HCT116 (cell line): Measurements from ENCODE around the gene DRAP1. TPM values are rescaled to one million over a fixed set of nuclear protein-coding genes. Genes with fewer than 3 reads are reported as not detected.

ENCODE experiments used
- ATAC-seq: fragments of 200-7000 bp; cut with Tn5 transposase; 2 replicates; pipeline ENCODE4 v1.9.1; 2020; ENCODE audit warnings: mild to moderate bottlenecking, moderate library complexity
- BruUV-seq: library from RNA; stranded (reverse); fragments of 400-500 nt; replicated peaks from 2 replicates; lab custom pipeline; 2021; lab: Mats Ljungman, UMichigan
- CTCF ChIA-PET: fragments of 300-600 bp; sonication (Branson Sonifier 250); formaldehyde crosslinking; loops from one replicate; lab custom pipeline; 2021; ENCODE audit warnings: antibody characterized with exemption; lab: Charles Lee
- POLR2A ChIA-PET: fragments of 300-600, 350-600 bp; sonication (Branson Sonifier 250); formaldehyde crosslinking; loops from one replicate; lab custom pipeline; 2021; ENCODE audit warnings: antibody characterized with exemption; lab: Charles Lee
- RAD21 ChIA-PET, 2 experiments: fragments of 300-600 bp; sonication (Branson Sonifier 250); formaldehyde crosslinking; loops; one replicate each; lab custom pipeline; 2023; ENCODE audit warnings: low total read pairs in 2 of 2; ENCODE audit not compliant: uncharacterized antibody in 2 of 2, unreplicated experiment in 2 of 2, low non-redundant PET in 1 of 2; lab: Charles Lee
- DNase-seq: peaks from one replicate; pipeline ENCODE4 v3.0.0-alpha.2; 2010; ENCODE audit warnings: low read depth, low spot score
- H2AFZ ChIP-seq: fragments of 200-600 bp; shearing (Covaris generic), sonication (generic); 2 replicates; pipeline ENCODE4 v1.6.1; 2017; ENCODE audit warnings: low read depth, mixed run types, mixed read lengths, antibody characterized with exemption, low read length; ENCODE audit not compliant: poor library complexity, severe bottlenecking
- H3K27ac ChIP-seq: 2 replicates; pipeline ENCODE4 v1.5.1; 2012; ENCODE audit warnings: low read depth, low read length
- H3K27me3 ChIP-seq: fragments of 200-600 bp; sonication (generic); 2 replicates; pipeline ENCODE4 v1.6.1; 2016; ENCODE audit warnings: mixed run types, low read length, mixed read lengths; ENCODE audit not compliant: insufficient read depth
- H3K36me3 ChIP-seq, 2 experiments: fragments of 200-500 bp in 1 of 2; fragments of 200-600 bp in 1 of 2; sonication (Bioruptor generic) in 1 of 2; sonication (generic) in 1 of 2; 2 replicates each; pipeline versions ENCODE4 v1.5.1 to v1.6.1; 2014 to 2016; ENCODE audit warnings: low read length in 2 of 2, inconsistent platforms in 1 of 2, mixed read lengths in 1 of 2, mixed run types in 1 of 2; ENCODE audit not compliant: insufficient read depth in 2 of 2, control insufficient read depth in 1 of 2
- H3K4me1 ChIP-seq, 2 experiments: fragments of 200-600 bp in 1 of 2; sonication (generic) in 1 of 2; 2 replicates each; pipeline versions ENCODE4 v1.5.1 to v1.6.1; 2012 to 2017; ENCODE audit warnings: low read length in 2 of 2, inconsistent platforms in 1 of 2, mild to moderate bottlenecking in 1 of 2, mixed read lengths in 1 of 2, mixed run types in 1 of 2, moderate library complexity in 1 of 2; ENCODE audit not compliant: insufficient read depth in 2 of 2, control insufficient read depth in 1 of 2
- H3K4me2 ChIP-seq: fragments of 200-600 bp; sonication (generic); 2 replicates; pipeline ENCODE4 v1.6.1; 2017; ENCODE audit warnings: mixed run types, low read length, mixed read lengths
- H3K4me3 ChIP-seq, 2 experiments: fragments of 200-600 bp in 1 of 2; sonication (generic) in 1 of 2; replicated peaks in 1 of 2; 2 replicates each; pipeline ENCODE4 v1.5.1; 2011 to 2016; ENCODE audit warnings: low read length in 2 of 2, control low read depth in 1 of 2, low read depth in 1 of 2, mild to moderate bottlenecking in 1 of 2, mixed read lengths in 1 of 2, mixed run types in 1 of 2
- H3K79me2 ChIP-seq: fragments of 200-600 bp; sonication (generic); 2 replicates; pipeline ENCODE4 v1.6.1; 2017; ENCODE audit warnings: mild to moderate bottlenecking, mixed run types, low read length, moderate library complexity, mixed read lengths; ENCODE audit not compliant: insufficient read depth
- H3K9ac ChIP-seq: fragments of 200-600 bp; sonication (generic); 2 replicates; pipeline ENCODE4 v1.6.1; 2016; ENCODE audit warnings: low read length, mixed read lengths
- H3K9me2 ChIP-seq: fragments of 200-600 bp; sonication (generic), shearing (Covaris generic); 2 replicates; pipeline ENCODE4 v1.6.1; 2017; ENCODE audit warnings: mixed run types, mild to moderate bottlenecking, moderate library complexity; ENCODE audit not compliant: insufficient read depth
- H3K9me3 ChIP-seq, 2 experiments: fragments of 200-500 bp in 1 of 2; fragments of 200-600 bp in 1 of 2; sonication (Bioruptor generic) in 1 of 2; sonication (generic) in 1 of 2; 2 replicates each; pipeline ENCODE4 v1.6.1; 2014 to 2017; ENCODE audit warnings: low read length in 2 of 2, mixed read lengths in 2 of 2, inconsistent platforms in 1 of 2, low read depth in 1 of 2, mild to moderate bottlenecking in 1 of 2, mixed run types in 1 of 2, moderate library complexity in 1 of 2; ENCODE audit not compliant: control insufficient read depth in 1 of 2, insufficient read depth in 1 of 2
- H4K20me1 ChIP-seq: fragments of 200-600 bp; sonication (generic), shearing (Covaris generic); 2 replicates; pipeline ENCODE4 v1.6.1; 2017; ENCODE audit warnings: mixed run types, mild to moderate bottlenecking, moderate library complexity; ENCODE audit not compliant: insufficient read depth
- EGR1 ChIP-seq: IDR thresholded peaks from 2 replicates; pipeline ENCODE4 v1.6.1; 2012; ENCODE audit warnings: low read depth
- EZH2 ChIP-seq: fragments of 200-600 bp; sonication (generic); IDR thresholded peaks from 2 replicates; pipeline ENCODE4 v1.6.1; 2017; ENCODE audit warnings: antibody characterized with exemption, mixed run types
- FOSL1 ChIP-seq: IDR thresholded peaks from 2 replicates; pipeline ENCODE4 v1.6.1; 2012; ENCODE audit warnings: low read depth
- POLR2A ChIP-seq: IDR thresholded peaks from 2 replicates; pipeline ENCODE4 v1.7.0; 2011; ENCODE audit warnings: borderline replicate concordance; ENCODE audit not compliant: insufficient read depth, insufficient read length; ENCODE audit errors: extremely low read depth
- RAD21 ChIP-seq: IDR thresholded peaks from 2 replicates; pipeline ENCODE4 v1.6.1; 2012; ENCODE audit warnings: low read depth, mild to moderate bottlenecking
- SIN3A ChIP-seq: IDR thresholded peaks from 2 replicates; pipeline ENCODE4 v1.6.1; 2012; ENCODE audit warnings: low read depth
- YY1 ChIP-seq: IDR thresholded peaks from 2 replicates; pipeline ENCODE4 v1.6.1; 2011; ENCODE audit warnings: low read length, low read depth, moderate library complexity, mild to moderate bottlenecking; ENCODE audit not compliant: insufficient replicate concordance; ENCODE audit errors: extremely low read depth
- ZNF274 ChIP-seq: fragments of 200-500 bp; sonication (Bioruptor generic); IDR thresholded peaks from 2 replicates; pipeline ENCODE4 v1.6.1; 2014; ENCODE audit warnings: mild to moderate bottlenecking, low read depth, low read length, inconsistent platforms
- intact Hi-C: fragments of 100-400 bp; cut with micrococcal nuclease; formaldehyde crosslinking; loops from 2 replicates; pipeline ENCODE4 v1.10.0; 2022
- total RNA-seq: library from RNA; stranded (reverse); gene quantifications from one replicate; pipeline ENCODE4 v1.2.1, GENCODE V29; 2021; ENCODE audit not compliant: unreplicated experiment

The DRAP1 gene
- total RNA-seq, 1 experiment from 2014 or later = 158 TPM

DNA sequence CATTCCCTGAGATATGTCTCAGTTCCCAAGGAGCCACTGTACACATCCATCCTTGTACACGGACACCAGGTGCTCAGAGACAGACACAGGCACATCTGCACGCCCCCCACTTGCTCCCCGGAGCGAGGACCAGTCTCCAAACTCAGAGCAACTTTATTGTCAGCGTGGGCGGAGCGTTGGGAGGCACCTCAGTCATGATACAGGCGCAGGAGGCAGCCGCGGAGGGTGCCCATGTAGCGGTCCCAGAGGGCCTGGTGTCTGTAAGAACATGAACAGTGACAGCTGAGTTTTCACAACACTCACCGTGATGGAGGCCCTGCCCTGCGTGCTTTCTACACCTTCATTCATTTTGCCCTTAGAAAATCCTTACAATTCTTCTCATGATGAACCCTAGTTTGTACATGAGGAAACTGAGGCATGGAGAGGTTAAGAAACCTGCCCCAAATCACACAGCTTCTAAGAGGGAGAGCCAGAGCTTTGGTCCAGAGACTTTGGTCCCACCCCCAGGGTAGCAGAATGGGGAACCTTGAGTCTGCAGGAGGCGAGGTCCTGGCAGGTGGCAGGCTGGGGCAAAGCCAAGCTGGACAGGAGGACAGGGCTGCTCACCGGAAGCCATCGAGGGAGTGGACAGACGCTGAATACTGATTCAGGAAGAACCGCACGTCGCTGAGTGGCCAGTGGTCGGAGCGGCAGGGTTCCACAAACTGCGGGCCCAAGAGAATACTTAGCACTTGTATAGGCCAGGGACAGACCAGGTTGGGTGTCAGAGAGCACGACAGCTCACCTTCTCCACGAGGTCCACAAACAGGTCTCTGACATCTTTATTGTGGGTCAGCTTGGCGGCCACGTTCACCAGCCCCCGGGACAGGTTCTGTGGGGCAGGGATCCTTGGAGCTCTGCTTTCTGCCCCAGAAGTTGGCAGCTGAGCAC lies 35.2 kb upstream of the DRAP1 start:
- BruUV-seq = no TSS peak
- Histone ChIP-seq H3K9ac (no peak overlapping the region), H3K4me2 (peak overlapping the region; percentile 14; the same call in 1 of the 2 replicates), H4K20me1 (no peaks in the 10 kb centered on the region), H3K36me3 (peaks cover 14 to 50% of the 10 kb centered on the region in 2 experiments), H3K4me3 (no peak overlapping the region), H3K4me1 (peaks cover 7 to 32% of the 10 kb centered on the region in 2 experiments), H2AFZ (no peak overlapping the region), H3K9me3 (no peaks in the 10 kb centered on the region), H3K79me2 (peaks cover 39% of the 10 kb centered on the region), H3K9me2 (no peaks in the 10 kb centered on the region), H3K27ac (no peak overlapping the region; the same call in 1 of the 2 replicates), H3K27me3 (no peaks in the 10 kb centered on the region)
- TF ChIP-seq RAD21 (no peak), FOSL1 (no peak), SIN3A (no peak), YY1 (no peak), ZNF274 (no peak), EGR1 (no peak), POLR2A (no peak), EZH2 (no peak)
- ChIA-PET RAD21 (interaction anchor here in 1 of 2 experiments (0.6 to 1.3 kb wide), 2 partner anchors 105 to 172 kb away, joined by 3 to 4 read pairs; partner anchors contain the start of gene KAT5), CTCF (interaction anchor here (1.0 to 3.1 kb wide), 24 partner anchors 10 to 269 kb away, joined by 3 to 38 read pairs (median 5); partner anchors contain the start of genes AP5B1, FOSL1, KAT5 and MUS81), POLR2A (interaction anchor here (0.8 to 1.6 kb wide), 8 partner anchors 10 to 173 kb away, joined by 3 to 9 read pairs (median 4); partner anchors contain the start of genes CFL1 and KAT5)
- intact Hi-C loops = loop anchor here (1.0 kb wide), 2 partner anchors 105 to 173 kb away; no protein-coding TSS in a partner anchor
- DNase-seq (no peak), ATAC-seq (no peak)
